IMR-90 (cell line): Measurements from ENCODE around the gene SUSD6. TPM values are rescaled to one million over a fixed set of nuclear protein-coding genes. Genes with fewer than 3 reads are reported as not detected.
A peak's percentile ranks its signal among the peaks of the same experiment; 100 is the strongest.

Experiments used
- ATAC-seq: fragments of 200-7000 bp; cut with Tn5 transposase; 2 replicates; pipeline ENCODE4 v1.9.1; 2020; ENCODE audit warnings: low read depth, mild to moderate bottlenecking, moderate library complexity
- BruUV-seq: library from RNA; stranded (reverse); fragments of 400-500 nt; replicated peaks from 2 replicates; lab custom pipeline; 2021; lab: Mats Ljungman, UMichigan
- CTCF ChIA-PET: fragments of 300-600 bp; formaldehyde crosslinking; extraction: SDS; loops from one replicate; lab custom pipeline; 2021; ENCODE audit warnings: antibody characterized with exemption; lab: Yijun Ruan, JAX
- POLR2A ChIA-PET: fragments of 300-600 bp; sonication (Branson Sonifier 250); formaldehyde crosslinking; loops from one replicate; lab custom pipeline; 2022; ENCODE audit warnings: antibody characterized with exemption; ENCODE audit not compliant: unreplicated experiment; lab: Charles Lee
- DNase-seq: peaks from one replicate; pipeline ENCODE4 v3.0.0; 2013
- H2AFZ ChIP-seq: replicated peaks from 2 replicates; pipeline ENCODE3; 2013; ENCODE audit warnings: low read length, mild to moderate bottlenecking; ENCODE audit not compliant: poor library complexity
- H2AK5ac ChIP-seq: 2 replicates; pipeline ENCODE4 v1.6.1; 2013; ENCODE audit warnings: low read depth, low read length, inconsistent platforms
- H2AK9ac ChIP-seq: replicated peaks from 2 replicates; pipeline ENCODE3; 2013; ENCODE audit warnings: mild to moderate bottlenecking, low read depth, low read length, moderate library complexity; ENCODE audit not compliant: poor library complexity
- H2BK120ac ChIP-seq: 2 replicates; pipeline ENCODE4 v1.6.1; 2013; ENCODE audit warnings: low read depth, low read length, inconsistent platforms
- H2BK15ac ChIP-seq: 3 replicates; pipeline ENCODE4 v1.6.1; 2013; ENCODE audit warnings: low read depth, low read length, inconsistent platforms
- H2BK20ac ChIP-seq: 2 replicates; pipeline ENCODE4 v1.6.1; 2013; ENCODE audit warnings: low read depth, mild to moderate bottlenecking, inconsistent platforms, low read length, moderate library complexity
- H2BK5ac ChIP-seq: 2 replicates; pipeline ENCODE4 v1.6.1; 2013; ENCODE audit warnings: mild to moderate bottlenecking, low read depth, low read length, inconsistent platforms; ENCODE audit not compliant: poor library complexity, severe bottlenecking
- H3K14ac ChIP-seq: replicated peaks from 2 replicates; pipeline ENCODE4 v1.6.1; 2013; ENCODE audit warnings: low read depth, low read length, inconsistent platforms
- H3K18ac ChIP-seq: 2 replicates; pipeline ENCODE4 v1.6.1; 2013; ENCODE audit warnings: low read depth, low read length, control low read depth
- H3K23ac ChIP-seq: 2 replicates; pipeline ENCODE4 v1.6.1; 2013; ENCODE audit warnings: low read depth, low read length, inconsistent platforms
- H3K27ac ChIP-seq: 2 replicates; pipeline ENCODE4 v1.5.1; 2013; ENCODE audit warnings: mild to moderate bottlenecking, control low read depth, low read length; ENCODE audit not compliant: insufficient read depth
- H3K27me3 ChIP-seq: 2 replicates; pipeline ENCODE4 v1.6.1; 2013; ENCODE audit warnings: low read length; ENCODE audit not compliant: control insufficient read depth, insufficient read depth
- H3K36me3 ChIP-seq: 2 replicates; pipeline ENCODE4 v1.6.1; 2013; ENCODE audit warnings: low read length, mixed read lengths; ENCODE audit not compliant: control insufficient read depth, insufficient read depth
- H3K4ac ChIP-seq: 2 replicates; pipeline ENCODE4 v1.6.1; 2013; ENCODE audit warnings: low read depth, low read length, inconsistent platforms
- H3K4me1 ChIP-seq: 2 replicates; pipeline ENCODE4 v1.6.1; 2013; ENCODE audit warnings: low read length, mixed read lengths; ENCODE audit not compliant: control insufficient read depth, insufficient read depth
- H3K4me2 ChIP-seq: 2 replicates; pipeline ENCODE4 v1.6.1; 2013; ENCODE audit warnings: low read depth, mild to moderate bottlenecking, control low read depth, low read length, moderate library complexity
- H3K4me3 ChIP-seq: 2 replicates; pipeline ENCODE4 v1.5.1; 2013; ENCODE audit warnings: low read depth, mild to moderate bottlenecking, control low read depth, low read length, moderate library complexity; ENCODE audit not compliant: insufficient read depth
- H3K56ac ChIP-seq: 2 replicates; pipeline ENCODE4 v1.6.1; 2013; ENCODE audit warnings: low read length, inconsistent platforms; ENCODE audit not compliant: insufficient read depth; ENCODE audit errors: extremely low read depth
- H3K79me1 ChIP-seq, 2 experiments: 2 replicates each; pipeline ENCODE4 v1.6.1; 2013; ENCODE audit warnings: low read length in 2 of 2, inconsistent platforms in 1 of 2, low read depth in 1 of 2
- H3K9ac ChIP-seq: 2 replicates; pipeline ENCODE4 v1.6.1; 2013; ENCODE audit warnings: low read depth, low read length, control low read depth
- H3K9me1 ChIP-seq: 2 replicates; pipeline ENCODE4 v1.6.1; 2013; ENCODE audit warnings: low read length, inconsistent platforms; ENCODE audit not compliant: insufficient read depth
- H3K9me3 ChIP-seq: 2 replicates; pipeline ENCODE4 v1.6.1; 2013; ENCODE audit warnings: low read length; ENCODE audit not compliant: control insufficient read depth, insufficient read depth
- H4K20me1 ChIP-seq: 2 replicates; pipeline ENCODE4 v1.6.1; 2013; ENCODE audit warnings: low read length, inconsistent platforms; ENCODE audit not compliant: insufficient read depth
- H4K5ac ChIP-seq: 2 replicates; pipeline ENCODE4 v1.6.1; 2013; ENCODE audit warnings: mild to moderate bottlenecking, low read depth, low read length, control low read depth
- H4K8ac ChIP-seq, 2 experiments: 2 replicates each; pipeline ENCODE4 v1.6.1; 2013; ENCODE audit warnings: low read depth in 2 of 2, low read length in 2 of 2, control low read depth in 1 of 2, inconsistent platforms in 1 of 2
- H4K91ac ChIP-seq: 2 replicates; pipeline ENCODE4 v1.6.1; 2013; ENCODE audit warnings: low read depth, low read length, inconsistent platforms; ENCODE audit not compliant: insufficient read depth
- CTCF ChIP-seq: conservative IDR thresholded peaks from 2 replicates; pipeline ENCODE4 v1.5.1; 2012; ENCODE audit warnings: mild to moderate bottlenecking, low read depth, low read length, improper control_type of control experiment
- ELK1 ChIP-seq: fragments of 150-350 bp; IDR thresholded peaks from 2 replicates; pipeline ENCODE4 v1.6.1; 2016; ENCODE audit warnings: low read depth, mild to moderate bottlenecking, low read length, moderate library complexity, borderline replicate concordance
- FOS ChIP-seq: fragments of 150-350 bp; IDR thresholded peaks from 2 replicates; pipeline ENCODE4 v1.6.1; 2016; ENCODE audit warnings: low read depth, low read length
- NFE2L2 ChIP-seq: fragments of 150-350 bp; IDR thresholded peaks from 2 replicates; pipeline ENCODE4 v1.6.1; 2016; ENCODE audit warnings: low read depth, mild to moderate bottlenecking, low read length
- RCOR1 ChIP-seq: IDR thresholded peaks from 2 replicates; pipeline ENCODE4 v1.6.1; 2012; ENCODE audit warnings: mild to moderate bottlenecking, low read length, improper control_type of control experiment; ENCODE audit not compliant: insufficient replicate concordance
- WGBS, 2 experiments: methylation state at CpG; one replicate each; pipeline versions ENCODE4 v1.1.5 to v1.1.7; 2013; ENCODE audit warnings: missing lambda C conversion rate in 2 of 2; ENCODE audit not compliant: insufficient read length in 1 of 2; ENCODE audit errors: extremely low coverage in 2 of 2; 5-methylcytosine and 5-hydroxymethylcytosine counted together
- dilution Hi-C: fragments of 300-500 bp; cut with HindIII; formaldehyde crosslinking; loops from one replicate; pipeline ENCODE4 v1.14.3; 2018; ENCODE audit warnings: low sequenced_read_pairs; ENCODE audit not compliant: unreplicated experiment
- in situ Hi-C: fragments of 300-500 bp; cut with MboI; formaldehyde crosslinking; loops from 3 replicates; pipeline ENCODE4 v1.14.3; 2019; ENCODE audit warnings: low sequenced_read_pairs, inconsistent platforms, mixed read lengths
- intact Hi-C: fragments of 100-400 bp; cut with micrococcal nuclease; formaldehyde crosslinking; loops from 2 replicates; pipeline ENCODE4 v1.10.0; 2022
- polyA plus RNA-seq, 3 experiments: library from polyadenylated mRNA; depleted of rRNA; stranded (reverse); fragments of >200 nt; gene quantifications; 2 replicates each; pipeline ENCODE4 v1.2.3, GENCODE V29; 2012; ENCODE audit warnings: low replicate concordance in 1 of 3
- total RNA-seq: library from RNA; depleted of rRNA; stranded (reverse); fragments of >200 nt; gene quantifications from 2 replicates; pipeline ENCODE4 v1.2.3, GENCODE V29; 2012
- TF ChIP-seq, protein P1 (sequence below): fragments of 150-350 bp; IDR thresholded peaks from 2 replicates; pipeline ENCODE4 v1.6.1; 2017; ENCODE audit warnings: mild to moderate bottlenecking, antibody characterized with exemption, low read length, low read depth

SUSD6 gene
- total and polyA plus RNA-seq, 2 of the 4 experiments (the other 2 are of a cell fraction): 2.3 to 10.1 TPM

- TF ChIP-seq FOS: no peak
- no peak for TF ChIP-seq CTCF
- TF ChIP-seq, protein P1, sequence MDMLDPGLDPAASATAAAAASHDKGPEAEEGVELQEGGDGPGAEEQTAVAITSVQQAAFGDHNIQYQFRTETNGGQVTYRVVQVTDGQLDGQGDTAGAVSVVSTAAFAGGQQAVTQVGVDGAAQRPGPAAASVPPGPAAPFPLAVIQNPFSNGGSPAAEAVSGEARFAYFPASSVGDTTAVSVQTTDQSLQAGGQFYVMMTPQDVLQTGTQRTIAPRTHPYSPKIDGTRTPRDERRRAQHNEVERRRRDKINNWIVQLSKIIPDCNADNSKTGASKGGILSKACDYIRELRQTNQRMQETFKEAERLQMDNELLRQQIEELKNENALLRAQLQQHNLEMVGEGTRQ: no peak
- TF ChIP-seq RCOR1: no peak
- TF ChIP-seq ELK1: no peak
- TF ChIP-seq NFE2L2: no peak
- H2BK15ac ChIP-seq: no peak overlapping the region
- peaks cover 16% of the 10 kb centered on the region for H3K36me3 ChIP-seq
- ATAC-seq (no peak), DNase-seq (no peak)
- no peaks in the 10 kb centered on the region for H3K9me3 ChIP-seq
- peaks cover 21% of the 10 kb centered on the region for H4K20me1 ChIP-seq
- dilution Hi-C loops (no loop called here), in situ Hi-C loops (no loop called here), intact Hi-C loops (no loop called here)
- peak overlapping the region; percentile 51; the same call in 1 of the 2 replicates for H3K23ac ChIP-seq
- H4K91ac ChIP-seq: no peak overlapping the region
- peaks cover 43% of the 10 kb centered on the region for H3K4me1 ChIP-seq
- peak overlapping the region; percentile 40; the same call in 1 of the 2 replicates for H3K4me2 ChIP-seq
- no peak overlapping the region for H4K5ac ChIP-seq
- no peak overlapping the region for H2BK20ac ChIP-seq
- no peak overlapping the region for H3K4ac ChIP-seq
- H2AK9ac ChIP-seq: no peak overlapping the region
- BruUV-seq: no TSS peak
- ChIA-PET CTCF (no interaction called here), POLR2A (no interaction called here)
- peaks cover 52% of the 10 kb centered on the region for H3K9me1 ChIP-seq
- peaks cover 48 to 83% of the 10 kb centered on the region in 2 experiments for H3K79me1 ChIP-seq
- 100% methylated on average over 1 of the region's 1 CpG; no CpG with 5 or more reads in 1 of the 2 experiments for WGBS, 2 experiments
- no peak overlapping the region for H3K18ac ChIP-seq
- H3K56ac ChIP-seq: no peak overlapping the region
- no peak overlapping the region; a peak in 1 of 4 replicates for H4K8ac ChIP-seq
- H3K4me3 ChIP-seq: no peak overlapping the region
- H2AK5ac ChIP-seq: no peak overlapping the region
- H2AFZ ChIP-seq: no peak overlapping the region
- H3K27ac ChIP-seq: no peak overlapping the region
- H3K9ac ChIP-seq: no peak overlapping the region
- H3K27me3 ChIP-seq: no peaks in the 10 kb centered on the region
- no peak overlapping the region for H3K14ac ChIP-seq
- H2BK120ac ChIP-seq: no peak overlapping the region
- peak overlapping the region; percentile 52 for H2BK5ac ChIP-seq
These were observed 51.4 kb downstream of the SUSD6 start for GRCh38 chr14:69662636-69663299.
